Upper lobe of left lung (tissue), 6 donors: ENCODE data around the gene SLC25A30. TPM values are rescaled to one million over a fixed set of nuclear protein-coding genes. Genes with fewer than 3 reads are reported as not detected.
"Not testable (repeated sequence)": the region's sequence is repeated elsewhere in the genome, so short reads cannot be mapped to it uniquely, and the experiment has no call there.

Source experiments
- ATAC-seq, 2 donors: fragments of 200-7000 bp; cut with Tn5 transposase; one replicate each; pipeline ENCODE4 v1.9.1; 2022; ENCODE audit warnings: mild to moderate bottlenecking in 2 of 2, moderate library complexity in 2 of 2; ENCODE audit not compliant: low FRiP score in 2 of 2
- DNase-seq, 2 donors: peaks; one replicate each; pipeline ENCODE4 v3.0.0-alpha.2; 2019 to 2020
- H3K27ac ChIP-seq, 4 donors: fragments of 200-600 bp; sonication (generic); one replicate each; pipeline ENCODE4 v1.5.1; 2016 to 2019
- H3K27me3 ChIP-seq, 4 donors: fragments of 200-600 bp; sonication (generic); one replicate each; pipeline ENCODE4 v1.5.1; 2017 to 2019
- H3K36me3 ChIP-seq, 4 donors: fragments of 200-600 bp; sonication (generic); one replicate each; pipeline ENCODE4 v1.5.1; 2016 to 2019
- H3K4me1 ChIP-seq, 4 donors: fragments of 200-600 bp; sonication (generic); one replicate each; pipeline ENCODE4 v1.5.1; 2018 to 2019
- H3K4me3 ChIP-seq, 4 donors: fragments of 200-600 bp; sonication (generic); one replicate each; pipeline ENCODE4 v1.5.1; 2017 to 2019; ENCODE audit warnings: mild to moderate bottlenecking in 2 of 4, moderate library complexity in 1 of 4
- H3K9me3 ChIP-seq, 4 donors: fragments of 200-600 bp; sonication (generic); one replicate each; pipeline ENCODE4 v1.5.1; 2018 to 2019
- EP300 ChIP-seq, 4 donors: sonication (generic); formaldehyde crosslinking; IDR thresholded peaks; one replicate each; pipeline ENCODE4 v1.5.1; 2017; ENCODE audit warnings: antibody characterized with exemption in 4 of 4, control low read depth in 2 of 4
- POLR2A ChIP-seq, 4 donors: fragments of 450-650 bp; IDR thresholded peaks; one replicate each; pipeline ENCODE4 v1.5.1; 2016 to 2017; ENCODE audit warnings: antibody characterized with exemption in 4 of 4, mild to moderate bottlenecking in 2 of 4
- POLR2AphosphoS5 ChIP-seq, 2 donors: sonication (generic); formaldehyde crosslinking; IDR thresholded peaks; one replicate each; pipeline ENCODE4 v1.5.1; 2017; ENCODE audit warnings: antibody characterized with exemption in 2 of 2
- WGBS, 2 donors: methylation state at CpG; one replicate each; pipeline ENCODE4 v1.1.5; 2017 to 2018; 5-methylcytosine and 5-hydroxymethylcytosine counted together
- total RNA-seq, 6 donors: library from RNA; depleted of rRNA in 4 of 6; stranded (reverse); fragments of >200 nt in 4 of 6; gene quantifications; one replicate each; pipeline versions ENCODE4 v1.1.0 to v1.2.1, GENCODE V29; 2016 to 2021
- TF ChIP-seq, protein P1 (sequence below), 6 experiments: fragments of 450-650 bp in 4 of 6; fragments of 200-600 bp in 2 of 6; sonication (generic) in 2 of 6; IDR thresholded peaks; one replicate each; pipeline ENCODE4 v1.5.1; 2016 to 2019; ENCODE audit warnings: antibody characterized with exemption in 6 of 6
- donor health status: DM: no; HTN: no; CAD: no; lungs with moderate emphysema.
- donor health status: DM: no; HTN: yes; CAD: no; lungs with severe emphysema.

The SLC25A30 gene
- total RNA-seq, 6 donors from 2014 or later = 3.8 to 25.1 (median 16.8) TPM

DNA sequence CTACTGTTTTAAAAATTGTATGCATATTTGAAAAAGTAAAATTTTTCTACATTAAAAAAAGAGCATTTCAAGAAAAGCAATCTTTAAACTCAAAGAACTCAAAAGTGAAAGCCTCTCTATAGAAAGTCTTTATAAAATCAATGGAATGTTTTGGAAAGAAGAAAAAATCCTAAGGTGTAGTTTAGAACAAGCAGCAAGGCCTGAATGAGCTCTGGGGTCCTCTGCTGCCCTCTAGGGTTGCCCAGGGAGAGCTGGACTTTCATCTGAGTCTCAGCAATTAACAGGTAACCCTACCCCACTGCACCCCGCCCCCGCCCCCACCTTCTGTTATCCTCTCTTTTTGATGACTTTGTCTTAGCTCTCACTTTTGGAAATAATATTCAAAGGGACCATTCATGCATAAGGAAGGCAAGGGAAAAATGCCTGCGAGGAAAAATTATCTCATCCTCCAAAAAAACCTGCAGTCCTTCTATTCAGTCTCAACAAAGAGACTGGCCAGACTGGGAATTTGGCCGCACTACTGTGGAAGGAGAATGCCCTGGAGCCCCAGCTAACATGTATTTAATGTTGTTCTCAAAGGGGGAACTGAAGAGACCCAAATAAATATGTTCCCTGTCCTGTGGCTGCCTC lies 24.1 kb downstream of the SLC25A30 start:
- no peaks in the 10 kb centered on the region for H3K27me3 ChIP-seq

DNA sequence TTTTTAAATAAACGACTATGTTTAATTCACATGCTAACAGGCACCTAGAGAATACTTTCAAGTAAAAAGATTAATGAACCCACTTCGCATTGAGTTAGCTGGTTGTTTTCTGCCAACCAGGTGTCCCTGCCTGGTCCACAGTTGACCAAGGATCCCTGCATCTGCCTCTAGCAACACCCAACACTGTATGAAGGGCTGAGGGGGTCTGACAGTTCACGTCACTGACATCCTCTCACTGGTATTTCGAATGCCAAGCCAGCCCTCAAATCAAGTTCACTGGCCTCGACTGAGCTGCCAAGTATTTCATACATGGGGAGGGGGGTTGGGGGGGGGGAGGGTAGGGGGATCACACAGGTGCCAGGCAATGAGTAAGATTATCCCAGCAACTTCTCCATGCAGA lies 25.4 kb downstream of the SLC25A30 start:
- H3K4me1 ChIP-seq = peaks cover 0 to 12% (median 11%) of the 10 kb centered on the region in 4 donors
- H3K27ac ChIP-seq = no peak overlapping the region
- no peak overlapping the region for H3K4me3 ChIP-seq
- 77 to 78% methylated on average over 4 to 5 of the region's 5 CpGs for WGBS, 2 donors
- peaks cover 0 to 31% (median 11%) of the 10 kb centered on the region in 4 donors for H3K36me3 ChIP-seq
- no peaks in the 10 kb centered on the region for H3K27me3 ChIP-seq
- TF ChIP-seq POLR2A (IDR thresholded peaks at IDR 0.05) (no peak), POLR2AphosphoS5 (IDR thresholded peaks at IDR 0.05) (no peak), EP300 (IDR thresholded peaks at IDR 0.05) (no peak)
- TF ChIP-seq, protein P1, sequence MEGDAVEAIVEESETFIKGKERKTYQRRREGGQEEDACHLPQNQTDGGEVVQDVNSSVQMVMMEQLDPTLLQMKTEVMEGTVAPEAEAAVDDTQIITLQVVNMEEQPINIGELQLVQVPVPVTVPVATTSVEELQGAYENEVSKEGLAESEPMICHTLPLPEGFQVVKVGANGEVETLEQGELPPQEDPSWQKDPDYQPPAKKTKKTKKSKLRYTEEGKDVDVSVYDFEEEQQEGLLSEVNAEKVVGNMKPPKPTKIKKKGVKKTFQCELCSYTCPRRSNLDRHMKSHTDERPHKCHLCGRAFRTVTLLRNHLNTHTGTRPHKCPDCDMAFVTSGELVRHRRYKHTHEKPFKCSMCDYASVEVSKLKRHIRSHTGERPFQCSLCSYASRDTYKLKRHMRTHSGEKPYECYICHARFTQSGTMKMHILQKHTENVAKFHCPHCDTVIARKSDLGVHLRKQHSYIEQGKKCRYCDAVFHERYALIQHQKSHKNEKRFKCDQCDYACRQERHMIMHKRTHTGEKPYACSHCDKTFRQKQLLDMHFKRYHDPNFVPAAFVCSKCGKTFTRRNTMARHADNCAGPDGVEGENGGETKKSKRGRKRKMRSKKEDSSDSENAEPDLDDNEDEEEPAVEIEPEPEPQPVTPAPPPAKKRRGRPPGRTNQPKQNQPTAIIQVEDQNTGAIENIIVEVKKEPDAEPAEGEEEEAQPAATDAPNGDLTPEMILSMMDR (IDR thresholded peaks at IDR 0.05) = no peak
- H3K9me3 ChIP-seq = no peaks in the 10 kb centered on the region
- ATAC-seq (no peak), DNase-seq (no peak)

More for the DNA sequence above, 24.1 kb downstream of the SLC25A30 start:
- no peak for TF ChIP-seq POLR2AphosphoS5 (IDR thresholded peaks at IDR 0.05)
- no peak for TF ChIP-seq EP300 (IDR thresholded peaks at IDR 0.05)
- TF ChIP-seq, protein P1 (IDR thresholded peaks at IDR 0.05) = peak in 2 of 6 experiments; percentile 50
- ATAC-seq (no peak), DNase-seq (peak in 1 of 2 donors; percentile 43)
- H3K36me3 ChIP-seq = peaks cover 0 to 40% (median 19%) of the 10 kb centered on the region in 4 donors
- no peaks in the 10 kb centered on the region for H3K9me3 ChIP-seq
- no peak overlapping the region for H3K4me3 ChIP-seq
- 48 to 56% methylated on average over 4 of the region's 4 CpGs for WGBS, 2 donors
- peaks cover 0 to 12% (median 11%) of the 10 kb centered on the region in 4 donors for H3K4me1 ChIP-seq
- no peak overlapping the region for H3K27ac ChIP-seq

DNA sequence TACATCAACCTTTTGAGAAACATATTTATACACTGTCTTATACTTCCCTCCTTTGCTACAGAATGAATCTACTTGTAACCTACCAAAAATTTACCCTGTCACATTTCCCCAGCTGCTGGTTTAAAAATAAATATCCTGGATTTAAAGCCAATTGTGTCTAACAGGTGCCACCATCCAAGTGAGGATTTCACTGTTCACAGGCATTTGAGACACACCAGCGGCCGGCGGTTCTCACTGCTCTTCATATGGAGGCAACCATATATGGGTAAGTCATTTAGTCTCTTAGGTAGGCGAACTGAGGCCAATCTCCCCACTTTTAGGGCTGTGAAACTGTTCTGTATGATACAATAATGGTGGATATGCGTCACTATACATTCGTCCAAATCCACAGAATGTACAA lies 26.2 kb downstream of the SLC25A30 start:
- no peak for ATAC-seq
- WGBS, 2 donors = 93 to 95% methylated on average over 6 of the region's 6 CpGs

DNA sequence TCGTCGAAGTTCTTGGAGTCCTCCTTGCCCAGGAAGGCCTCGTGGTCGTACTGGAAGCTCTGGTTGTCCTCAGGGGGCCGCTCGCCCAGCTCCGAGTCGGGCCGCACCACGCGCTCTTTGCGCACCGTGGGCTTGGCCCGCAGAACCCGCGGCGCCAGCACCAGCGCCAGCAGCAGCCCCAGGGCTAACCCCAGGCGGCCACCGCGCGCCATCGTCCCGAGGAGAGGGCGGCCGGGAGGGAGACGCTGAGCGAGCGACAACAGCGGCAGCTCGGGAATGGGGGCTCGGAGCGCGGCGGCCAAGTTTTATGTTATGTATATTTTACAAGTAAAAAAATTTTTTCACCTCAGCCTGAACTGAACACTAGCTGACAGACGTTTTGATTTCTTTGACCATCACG lies 27.0 kb downstream of the SLC25A30 start:
- ATAC-seq = peak in 1 of 2 donors; percentile 58

More for the DNA sequence above, 26.2 kb downstream of the SLC25A30 start:
- Histone ChIP-seq H3K27me3 (no peaks in the 10 kb centered on the region), H3K9me3 (no peaks in the 10 kb centered on the region), H3K36me3 (peaks cover 0 to 23% (median 9%) of the 10 kb centered on the region in 4 donors), H3K4me1 (peaks cover 0 to 11% (median 10%) of the 10 kb centered on the region in 4 donors), H3K4me3 (no peak overlapping the region), H3K27ac (no peak overlapping the region)
- TF ChIP-seq POLR2AphosphoS5 (IDR thresholded peaks at IDR 0.05) (no peak), POLR2A (IDR thresholded peaks at IDR 0.05) (no peak), EP300 (IDR thresholded peaks at IDR 0.05) (no peak)
- TF ChIP-seq, protein P1 (IDR thresholded peaks at IDR 0.05) = no peak
- DNase-seq = no peak

DNA sequence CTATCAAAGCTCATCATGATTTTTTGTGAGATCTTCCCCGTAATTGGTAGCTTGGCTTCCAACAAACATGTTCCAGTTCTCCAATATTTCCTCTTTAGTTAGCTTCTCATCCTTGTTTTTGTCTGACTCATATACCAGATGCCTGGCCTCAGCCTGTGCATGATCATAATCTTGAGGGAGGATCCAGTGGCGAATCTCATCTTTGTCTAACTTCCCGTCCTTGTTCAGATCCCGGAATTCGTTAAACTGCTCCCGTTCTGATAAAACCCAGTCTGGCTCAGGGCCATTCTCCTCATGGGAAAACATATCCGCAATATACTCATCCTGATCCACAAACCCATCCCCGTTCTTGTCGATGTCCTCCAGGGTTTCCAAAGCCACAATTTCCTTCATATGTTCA lies 27.8 kb downstream of the SLC25A30 start:
- H3K4me3 ChIP-seq, H3K4me1 ChIP-seq, H3K27ac ChIP-seq, H3K36me3 ChIP-seq, H3K27me3 ChIP-seq, ATAC-seq, DNase-seq, H3K9me3 ChIP-seq: not testable (repeated sequence)
- 85 to 88% methylated on average over 9 of the region's 9 CpGs for WGBS, 2 donors

More for the DNA sequence above, 27.0 kb downstream of the SLC25A30 start:
- not testable (repeated sequence) for H3K4me1 ChIP-seq, H3K27me3 ChIP-seq, H3K9me3 ChIP-seq, H3K4me3 ChIP-seq, H3K27ac ChIP-seq
- peak in 1 of 2 donors; percentile 70 for DNase-seq
- H3K36me3 ChIP-seq = peaks cover 0 to 17% (median 4%) of the 10 kb centered on the region in 4 donors
- 90 to 97% methylated on average over 34 to 35 of the region's 37 CpGs for WGBS, 2 donors

DNA sequence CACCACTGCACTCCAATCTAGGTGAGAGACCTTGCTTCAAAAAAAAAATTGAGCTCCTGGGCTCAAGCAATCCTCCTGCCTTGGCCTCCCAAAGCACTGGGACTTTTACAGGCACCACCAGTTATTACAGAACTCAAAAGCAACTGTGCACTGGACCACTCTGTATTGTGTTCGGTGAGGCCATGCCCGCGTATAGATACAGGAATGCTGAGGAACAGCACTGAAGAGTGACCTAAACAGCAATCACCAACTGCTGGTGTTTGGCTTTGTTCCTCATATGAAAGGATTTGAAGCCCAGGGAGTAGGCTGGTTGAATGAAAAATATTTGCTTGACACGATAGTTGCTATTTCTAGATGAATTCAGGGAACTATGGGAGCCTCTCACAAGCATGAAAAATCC lies 29.5 kb downstream of the SLC25A30 start:
- H3K36me3 ChIP-seq = peaks cover 0 to 9% (median 0%) of the 10 kb centered on the region in 4 donors
- TF ChIP-seq POLR2A (IDR thresholded peaks at IDR 0.05) = no peak
- TF ChIP-seq EP300 (IDR thresholded peaks at IDR 0.05) = no peak
- no peak for TF ChIP-seq POLR2AphosphoS5 (IDR thresholded peaks at IDR 0.05)
- TF ChIP-seq, protein P1 (IDR thresholded peaks at IDR 0.05) = no peak
- ATAC-seq = no peak
- no peak overlapping the region for H3K4me3 ChIP-seq
- 96 to 100% methylated on average over 4 of the region's 4 CpGs for WGBS, 2 donors
- no peak overlapping the region for H3K27ac ChIP-seq
- no peaks in the 10 kb centered on the region for H3K9me3 ChIP-seq
- H3K27me3 ChIP-seq = no peaks in the 10 kb centered on the region
- DNase-seq = no peak
- no peaks in the 10 kb centered on the region for H3K4me1 ChIP-seq

DNA sequence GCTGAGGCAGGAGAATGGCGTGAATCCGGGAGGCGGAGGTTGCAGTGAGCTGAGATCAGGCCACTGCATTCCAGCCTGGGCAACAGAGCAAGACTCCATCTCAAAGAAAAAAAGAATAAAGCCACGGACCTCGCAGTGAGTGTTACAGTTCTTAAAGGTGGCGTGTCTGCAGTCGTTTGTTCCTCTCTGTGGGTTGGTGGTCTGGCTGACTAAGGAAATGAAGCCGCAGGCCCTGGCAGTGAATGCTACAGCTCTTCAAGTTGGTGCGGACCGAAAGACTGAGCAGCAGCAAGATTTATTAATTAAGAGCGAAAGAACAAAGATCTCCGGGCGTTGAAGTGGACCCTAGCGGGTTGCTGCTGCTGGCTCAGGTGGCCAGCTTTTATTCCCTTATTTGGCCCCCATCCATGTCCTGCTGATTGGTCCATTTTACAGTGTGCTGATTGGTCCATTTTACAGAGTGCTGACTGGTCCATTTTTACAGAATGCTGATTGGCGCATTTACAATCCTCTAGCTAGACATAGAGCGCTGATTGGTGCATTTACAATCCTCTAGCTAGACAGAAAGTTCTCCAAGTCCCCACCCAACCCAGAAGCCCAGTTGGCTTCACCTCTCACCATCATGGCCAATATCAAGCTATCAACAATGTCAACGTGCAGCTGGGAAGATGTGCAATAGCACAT lies 31.1 kb downstream of the SLC25A30 start:
- DNase-seq, H3K27me3 ChIP-seq, H3K9me3 ChIP-seq, H3K36me3 ChIP-seq, H3K27ac ChIP-seq, H3K4me3 ChIP-seq, H3K4me1 ChIP-seq, ATAC-seq: not testable (repeated sequence)
- WGBS, 2 donors = 73 to 84% methylated on average over 17 of the region's 17 CpGs
